Suprapubic skin (tissue), 4 donors: ENCODE data around the gene KRTAP10-11. TPM values are rescaled to one million over a fixed set of nuclear protein-coding genes. Genes with fewer than 3 reads are reported as not detected.
"Not testable (repeated sequence)": the region's sequence is repeated elsewhere in the genome, so short reads cannot be mapped to it uniquely, and the experiment has no call there.

Source experiments
- DNase-seq, 2 donors: peaks; one replicate each; pipeline ENCODE4 v3.0.0-alpha.2; 2019; ENCODE audit warnings: low spot score in 2 of 2
- H3K27ac ChIP-seq: fragments of 200-600 bp; sonication (generic); one replicate; pipeline ENCODE4 v1.5.1; 2019
- H3K27me3 ChIP-seq: fragments of 200-600 bp; sonication (generic); one replicate; pipeline ENCODE4 v1.5.1; 2019
- H3K36me3 ChIP-seq: fragments of 200-600 bp; sonication (generic); one replicate; pipeline ENCODE4 v1.5.1; 2019
- H3K4me1 ChIP-seq: fragments of 200-600 bp; sonication (generic); one replicate; pipeline ENCODE4 v1.5.1; 2019
- H3K4me3 ChIP-seq: fragments of 200-600 bp; sonication (generic); one replicate; pipeline ENCODE4 v1.5.1; 2019; ENCODE audit warnings: mild to moderate bottlenecking
- H3K9me3 ChIP-seq: fragments of 200-600 bp; sonication (generic); one replicate; pipeline ENCODE4 v1.5.1; 2019
- CTCF ChIP-seq, 2 donors: fragments of 200-600 bp in 1 of 2; fragments of 450-650 bp in 1 of 2; sonication (generic) in 1 of 2; IDR thresholded peaks; one replicate each; pipeline ENCODE4 v1.5.1; 2016 to 2019; ENCODE audit warnings: antibody characterized with exemption in 2 of 2, mild to moderate bottlenecking in 1 of 2, moderate library complexity in 1 of 2
- EP300 ChIP-seq: sonication (generic); formaldehyde crosslinking; IDR thresholded peaks from one replicate; pipeline ENCODE4 v1.6.1; 2017; ENCODE audit warnings: antibody characterized with exemption
- POLR2A ChIP-seq, 2 donors: fragments of 450-650 bp; IDR thresholded peaks; one replicate each; pipeline ENCODE4 v1.6.1; 2017; ENCODE audit warnings: antibody characterized with exemption in 2 of 2, mild to moderate bottlenecking in 2 of 2, moderate library complexity in 2 of 2
- POLR2AphosphoS5 ChIP-seq, 3 donors: sonication (generic); formaldehyde crosslinking; IDR thresholded peaks; one replicate each; pipeline ENCODE4 v1.6.1; 2017; ENCODE audit warnings: antibody characterized with exemption in 3 of 3
- WGBS: methylation state at CpG from one replicate; pipeline ENCODE4 v1.1.5; 2018; 5-methylcytosine and 5-hydroxymethylcytosine counted together
- total RNA-seq, 4 donors: library from RNA; depleted of rRNA; stranded (reverse); fragments of >200 nt; gene quantifications; one replicate each; pipeline ENCODE4 v1.1.0, GENCODE V29; 2016

KRTAP10-11 gene
- total RNA-seq, 4 donors from 2014 or later, result 1.9 to 11.7 (median 3.5) TPM; not detected in 1

GRCh38 chr21:44632067-44632466, 14.1 kb upstream of the KRTAP10-11 start:
- H3K27ac ChIP-seq, result no peak overlapping the region
- no peaks in the 10 kb centered on the region for H3K36me3 ChIP-seq
- no peaks in the 10 kb centered on the region for H3K4me1 ChIP-seq
- H3K4me3 ChIP-seq, result no peak overlapping the region
- WGBS, result 90% methylated on average over 1 of the region's 1 CpG
- no peak for DNase-seq
- no peak for TF ChIP-seq EP300
- TF ChIP-seq CTCF (IDR thresholded peaks at IDR 0.05), result no peak
- TF ChIP-seq POLR2A (IDR thresholded peaks at IDR 0.05), result no peak
- no peak for TF ChIP-seq POLR2AphosphoS5 (IDR thresholded peaks at IDR 0.05)
- peaks cover 9% of the 10 kb centered on the region for H3K9me3 ChIP-seq
- H3K27me3 ChIP-seq, result peaks cover 16% of the 10 kb centered on the region

GRCh38 chr21:44636209-44637017, 9.8 kb upstream of the KRTAP10-11 start:
- peaks cover 21% of the 10 kb centered on the region for H3K27me3 ChIP-seq
- TF ChIP-seq POLR2A (IDR thresholded peaks at IDR 0.05), result no peak
- TF ChIP-seq CTCF (IDR thresholded peaks at IDR 0.05), result no peak
- TF ChIP-seq EP300, result no peak
- no peak for TF ChIP-seq POLR2AphosphoS5 (IDR thresholded peaks at IDR 0.05)
- H3K36me3 ChIP-seq, result no peaks in the 10 kb centered on the region
- H3K4me1 ChIP-seq, result no peaks in the 10 kb centered on the region
- H3K27ac ChIP-seq, result no peak overlapping the region
- 81% methylated on average over 15 of the region's 15 CpGs for WGBS
- H3K9me3 ChIP-seq, result peaks cover 4% of the 10 kb centered on the region
- no peak overlapping the region for H3K4me3 ChIP-seq
- no peak for DNase-seq

GRCh38 chr21:44637018-44637850, 9.0 kb upstream of the KRTAP10-11 start, which contains the start of gene KRTAP10-10:
Gene KRTAP10-10, plus strand, starts transcription at chr21:44637356. Its CDS starts 62 bp downstream, at chr21:44637418.
- peaks cover 21% of the 10 kb centered on the region for H3K27me3 ChIP-seq
- 47% methylated on average over 19 of the region's 21 CpGs for WGBS
- TF ChIP-seq EP300, result no peak
- no peak for TF ChIP-seq POLR2AphosphoS5 (IDR thresholded peaks at IDR 0.05)
- no peak for TF ChIP-seq POLR2A (IDR thresholded peaks at IDR 0.05)
- no peak for TF ChIP-seq CTCF (IDR thresholded peaks at IDR 0.05)
- H3K36me3 ChIP-seq, result no peaks in the 10 kb centered on the region
- no peaks in the 10 kb centered on the region for H3K4me1 ChIP-seq
- no peaks in the 10 kb centered on the region for H3K9me3 ChIP-seq
- no peak within 1 kb of the TSS for H3K4me3 ChIP-seq
- H3K27ac ChIP-seq, result no peak within 1 kb of the TSS
- DNase-seq, result no peak

- not testable (repeated sequence) for H3K4me3 ChIP-seq, H3K36me3 ChIP-seq, H3K4me1 ChIP-seq, DNase-seq, H3K27ac ChIP-seq, H3K9me3 ChIP-seq
- WGBS, result 87% methylated on average over 10 of the region's 12 CpGs
- H3K27me3 ChIP-seq, result peaks cover 25% of the 10 kb centered on the region
Observed at GRCh38 chr21:44637851-44638348, 8.3 kb upstream of the KRTAP10-11 start.

- H3K36me3 ChIP-seq, H3K4me1 ChIP-seq, DNase-seq, H3K9me3 ChIP-seq, H3K27ac ChIP-seq, H3K4me3 ChIP-seq: not testable (repeated sequence)
- 95% methylated on average over 10 of the region's 21 CpGs for WGBS
- H3K27me3 ChIP-seq, result peaks cover 25% of the 10 kb centered on the region
Observed at GRCh38 chr21:44638506-44639330, 7.5 kb upstream of the KRTAP10-11 start.
